H1 (cell line): Measurements from ENCODE around the gene SMG7. TPM values are rescaled to one million over a fixed set of nuclear protein-coding genes. Genes with fewer than 3 reads are reported as not detected.

Experiments used
- CTCF ChIA-PET: fragments of 300-600 bp; sonication (Branson Sonifier 250); formaldehyde crosslinking; loops from one replicate; lab custom pipeline; 2021; ENCODE audit not compliant: partially characterized antibody; lab: Charles Lee
- POLR2A ChIA-PET: fragments of 300-600 bp; sonication (Branson Sonifier 250); formaldehyde crosslinking; loops from one replicate; lab custom pipeline; 2021; ENCODE audit warnings: inconsistent platforms; ENCODE audit not compliant: partially characterized antibody; lab: Charles Lee
- DNase-seq, 2 experiments: peaks; one replicate each; pipeline versions ENCODE4 v3.0.0 to v3.0.0-alpha.2; 2010 to 2022; ENCODE audit warnings: low spot score in 2 of 2, low read depth in 1 of 2, mixed read lengths in 1 of 2
- FAIRE-seq: peaks from 2 replicates; lab custom pipeline; 2011; peaks lifted over from hg19 to GRCh38; lab: Jason Lieb, UNC
- H2AFZ ChIP-seq: 2 replicates; pipeline ENCODE4 v1.8.1; 2012; ENCODE audit warnings: low read length, inconsistent platforms
- H2AK5ac ChIP-seq: 2 replicates; pipeline ENCODE4 v1.6.1; 2013; ENCODE audit warnings: low read depth, low read length
- H2BK120ac ChIP-seq: replicated peaks from 2 replicates; pipeline ENCODE3; 2013; ENCODE audit warnings: low read depth, low read length, inconsistent platforms
- H2BK12ac ChIP-seq: 2 replicates; pipeline ENCODE4 v1.6.1; 2013; ENCODE audit warnings: low read depth, low read length
- H2BK15ac ChIP-seq: 2 replicates; pipeline ENCODE4 v1.6.1; 2013; ENCODE audit warnings: low read length
- H2BK20ac ChIP-seq: 2 replicates; pipeline ENCODE4 v1.6.1; 2013; ENCODE audit warnings: low read length
- H2BK5ac ChIP-seq: 2 replicates; pipeline ENCODE4 v1.6.1; 2013; ENCODE audit warnings: low read depth, low read length
- H3K14ac ChIP-seq: 2 replicates; pipeline ENCODE4 v1.6.1; 2013; ENCODE audit warnings: inconsistent platforms; ENCODE audit not compliant: insufficient read length
- H3K18ac ChIP-seq: 2 replicates; pipeline ENCODE4 v1.6.1; 2013; ENCODE audit warnings: low read length; ENCODE audit errors: extremely low read depth
- H3K23ac ChIP-seq: 2 replicates; pipeline ENCODE4 v1.6.1; 2013; ENCODE audit warnings: inconsistent platforms; ENCODE audit not compliant: insufficient read length
- H3K23me2 ChIP-seq: 2 replicates; pipeline ENCODE4 v1.6.1; 2013; ENCODE audit warnings: low read depth, low read length
- H3K27ac ChIP-seq: 2 replicates; pipeline ENCODE4 v1.6.1; 2011; ENCODE audit warnings: low read depth, low read length, inconsistent platforms
- H3K27me3 ChIP-seq, 4 experiments: replicated peaks in 1 of 4; 1 replicate in 1 of 4; 2 replicates in 3 of 4; pipeline versions ENCODE4 v1.6.1 to v1.8.1; 2011 to 2013; ENCODE audit warnings: low read length in 3 of 4, mild to moderate bottlenecking in 3 of 4, inconsistent platforms in 2 of 4, mixed read lengths in 2 of 4, moderate library complexity in 1 of 4; ENCODE audit not compliant: control insufficient read depth in 3 of 4, insufficient read depth in 3 of 4; ENCODE audit errors: extremely low read depth in 1 of 4
- H3K36me3 ChIP-seq, 4 experiments: 2 replicates each; pipeline versions ENCODE4 v1.6.1 to v1.8.1; 2011 to 2013; ENCODE audit warnings: mild to moderate bottlenecking in 4 of 4, low read length in 3 of 4, moderate library complexity in 2 of 4, control low read depth in 1 of 4, inconsistent platforms in 1 of 4; ENCODE audit not compliant: insufficient read depth in 4 of 4, control insufficient read depth in 2 of 4
- H3K4ac ChIP-seq: replicated peaks from 2 replicates; pipeline ENCODE3; 2013; ENCODE audit warnings: low read length, low read depth, mixed read lengths, inconsistent platforms; ENCODE audit not compliant: insufficient read length
- H3K4me1 ChIP-seq, 4 experiments: replicated peaks in 1 of 4; 1 replicate in 1 of 4; 2 replicates in 3 of 4; pipeline versions ENCODE4 v1.6.1 to v1.8.1; 2011 to 2013; ENCODE audit warnings: low read length in 3 of 4, inconsistent platforms in 2 of 4, mixed read lengths in 1 of 4; ENCODE audit not compliant: insufficient read depth in 4 of 4, control insufficient read depth in 3 of 4
- H3K4me2 ChIP-seq, 2 experiments: 2 replicates each; pipeline versions ENCODE4 v1.6.1 to v1.8.1; 2011 to 2013; ENCODE audit warnings: low read depth in 2 of 2, low read length in 2 of 2, control low read depth in 1 of 2, inconsistent platforms in 1 of 2, mild to moderate bottlenecking in 1 of 2; ENCODE audit not compliant: insufficient read depth in 1 of 2
- H3K4me3 ChIP-seq, 4 experiments: fragments of 200-600, 300-600 bp in 1 of 4; sonication (generic), shearing (Covaris generic), sonication (Bioruptor Twin) in 1 of 4; 2 replicates each; pipeline versions ENCODE4 v1.5.1 to v1.8.1; 2011 to 2016; ENCODE audit warnings: low read length in 4 of 4, low read depth in 3 of 4, control low read depth in 2 of 4, inconsistent platforms in 2 of 4, mild to moderate bottlenecking in 2 of 4, mixed read lengths in 1 of 4, moderate library complexity in 1 of 4; ENCODE audit not compliant: insufficient read depth in 2 of 4; ENCODE audit errors: extremely low read depth in 1 of 4
- H3K56ac ChIP-seq: replicated peaks from 2 replicates; pipeline ENCODE3; 2013; ENCODE audit warnings: low read depth, mild to moderate bottlenecking, mixed read lengths, low read length, inconsistent platforms; ENCODE audit not compliant: insufficient read length
- H3K79me1 ChIP-seq: 2 replicates; pipeline ENCODE4 v1.6.1; 2013; ENCODE audit warnings: low read depth, low read length, control low read depth
- H3K79me2 ChIP-seq, 2 experiments: 2 replicates each; pipeline versions ENCODE4 v1.6.1 to v1.8.1; 2012 to 2013; ENCODE audit warnings: low read length in 2 of 2, mild to moderate bottlenecking in 2 of 2, inconsistent platforms in 1 of 2; ENCODE audit not compliant: insufficient read depth in 2 of 2, control insufficient read depth in 1 of 2
- H3K9ac ChIP-seq, 4 experiments: replicated peaks in 1 of 4; 1 replicate in 1 of 4; 2 replicates in 3 of 4; pipeline versions ENCODE4 v1.6.1 to v1.8.1; 2011 to 2013; ENCODE audit warnings: low read depth in 3 of 4, low read length in 3 of 4, control low read depth in 2 of 4, mild to moderate bottlenecking in 2 of 4, moderate library complexity in 2 of 4, inconsistent platforms in 1 of 4; ENCODE audit errors: extremely low read depth in 1 of 4
- H3K9me3 ChIP-seq, 2 experiments: 2 replicates each; pipeline versions ENCODE4 v1.6.1 to v1.8.1; 2012 to 2013; ENCODE audit warnings: mild to moderate bottlenecking in 2 of 2, moderate library complexity in 2 of 2, control low read depth in 1 of 2, inconsistent platforms in 1 of 2, low read depth in 1 of 2, low read length in 1 of 2, mixed read lengths in 1 of 2; ENCODE audit not compliant: insufficient read depth in 2 of 2
- H4K20me1 ChIP-seq, 2 experiments: replicated peaks in 1 of 2; 2 replicates each; pipeline versions ENCODE3 to v1.8.1; 2011 to 2013; ENCODE audit warnings: inconsistent platforms in 2 of 2, low read length in 2 of 2, mild to moderate bottlenecking in 1 of 2; ENCODE audit not compliant: insufficient read depth in 2 of 2, control insufficient read depth in 1 of 2
- H4K5ac ChIP-seq: 2 replicates; pipeline ENCODE4 v1.6.1; 2013; ENCODE audit warnings: low read length, low read depth, mixed read lengths, inconsistent platforms; ENCODE audit not compliant: insufficient read length
- H4K8ac ChIP-seq: 2 replicates; pipeline ENCODE4 v1.8.0; 2013; ENCODE audit warnings: mild to moderate bottlenecking, moderate library complexity, low read length, inconsistent platforms; ENCODE audit not compliant: insufficient read depth; ENCODE audit errors: extremely low read depth
- H4K91ac ChIP-seq: replicated peaks from 2 replicates; pipeline ENCODE3; 2013; ENCODE audit warnings: low read length, mixed read lengths, inconsistent platforms; ENCODE audit not compliant: insufficient read length
- EZH2 ChIP-seq: fragments of 200-600 bp; sonication (generic); IDR thresholded peaks from 2 replicates; pipeline ENCODE4 v1.7.1; 2012; ENCODE audit warnings: low read depth, mild to moderate bottlenecking, moderate library complexity, low read length, inconsistent platforms; ENCODE audit not compliant: severe bottlenecking
- MAFK ChIP-seq: IDR thresholded peaks from 2 replicates; pipeline ENCODE4 v1.6.1; 2012; ENCODE audit warnings: low read depth, mild to moderate bottlenecking, improper control_type of control experiment, low read length
- NRF1 ChIP-seq: IDR thresholded peaks from 2 replicates; pipeline ENCODE4 v1.6.1; 2011; ENCODE audit warnings: mild to moderate bottlenecking, low read depth, low read length, improper control_type of control experiment
- SAP30 ChIP-seq: fragments of 300-600 bp; sonication (generic); IDR thresholded peaks from 2 replicates; pipeline ENCODE4 v1.7.1; 2012; ENCODE audit warnings: low read length, moderate library complexity, mild to moderate bottlenecking, inconsistent platforms; ENCODE audit not compliant: insufficient read depth, insufficient replicate concordance
- SIN3A ChIP-seq, 2 experiments: IDR thresholded peaks in 1 of 2; conservative IDR thresholded peaks in 1 of 2; 2 replicates each; pipeline ENCODE4 v1.6.1; 2011 to 2012; ENCODE audit warnings: low read length in 2 of 2, improper control_type of control experiment in 1 of 2, low read depth in 1 of 2, mild to moderate bottlenecking in 1 of 2
- WGBS, 2 experiments: shearing (Covaris generic) in 1 of 2; methylation state at CpG; one replicate each; pipeline versions ENCODE4 v1.1.6 to v1.1.7; 2013 to 2015; ENCODE audit warnings: low lambda C conversion rate in 2 of 2, mixed read lengths in 2 of 2, inconsistent platforms in 1 of 2, low coverage in 1 of 2, missing lambda C conversion rate in 1 of 2; ENCODE audit not compliant: insufficient replicate concordance in 2 of 2, insufficient coverage in 1 of 2, insufficient read length in 1 of 2; ENCODE audit errors: extremely low coverage in 1 of 2, missing lambda C conversion rate in 1 of 2; 5-methylcytosine and 5-hydroxymethylcytosine counted together
- polyA plus RNA-seq, 7 experiments: library from polyadenylated mRNA; depleted of rRNA in 3 of 7; stranded (reverse) in 5 of 7; unstranded in 2 of 7; fragments of >200 nt in 5 of 7; fragments of 200-250 nt in 2 of 7; gene quantifications; 1 replicate in 5 of 7; 2 replicates in 1 of 7; 4 replicates in 1 of 7; pipeline versions ENCODE4 v1.2.1 to v1.2.3, GENCODE V29; 2011 to 2013; ENCODE audit warnings: missing spikeins in 2 of 7, mixed read lengths in 2 of 7
- total RNA-seq: library from RNA; stranded (reverse); fragmentation: NEBNext Ultra II Directional; extraction: Animal tissue kit (Norgen Biotek cat#: 25700); gene quantifications from 2 replicates; pipeline ENCODE4 v1.2.1, GENCODE V29; 2021

The SMG7 gene
- total and polyA plus RNA-seq, 2 of the 8 experiments (the other 6 are each of a cell fraction or from before 2014, with no cell fraction given): 39.3 to 65.6 TPM

GRCh38 chr1:183568176-183569021 is 96.1 kb downstream of the SMG7 start:
- Histone ChIP-seq H2BK20ac (no peak overlapping the region), H3K79me1 (no peaks in the 10 kb centered on the region), H3K79me2 (no peaks in the 10 kb centered on the region), H4K5ac (no peak overlapping the region), H3K9ac (no peak overlapping the region), H4K20me1 (no peaks in the 10 kb centered on the region), H3K4ac (no peak overlapping the region), H2BK5ac (no peak overlapping the region), H4K8ac (no peak overlapping the region), H3K27me3 (no peaks in the 10 kb centered on the region), H3K4me2 (no peak overlapping the region), H3K36me3 (no peaks in the 10 kb centered on the region), H3K4me1 (no peaks in the 10 kb centered on the region), H3K14ac (no peak overlapping the region), H3K4me3 (no peak overlapping the region), H2BK15ac (no peak overlapping the region), H3K27ac (no peak overlapping the region), H3K23ac (no peak overlapping the region), H3K23me2 (no peaks in the 10 kb centered on the region), H3K56ac (no peak overlapping the region), H2AFZ (no peak overlapping the region), H2BK12ac (no peak overlapping the region), H2AK5ac (no peak overlapping the region), H3K9me3 (no peaks in the 10 kb centered on the region), H3K18ac (no peak overlapping the region), H4K91ac (no peak overlapping the region), H2BK120ac (no peak overlapping the region)
- whole genome bisulfite sequencing, 2 experiments: 89% methylated on average over 12 of the region's 12 CpGs; no CpG with 5 or more reads in 1 of the 2 experiments
- no peak for TF ChIP-seq SAP30
- TF ChIP-seq SIN3A (conservative IDR thresholded peaks at IDR 0.05 in 1 of 2, IDR thresholded peaks at IDR 0.05 in 1 of 2; ENCODE audit: low read depth in 1 of 2, low read length in 2 of 2): no peak
- no peak for TF ChIP-seq EZH2
- TF ChIP-seq NRF1: no peak
- TF ChIP-seq MAFK: no peak
- no peak for DNase-seq
- CTCF ChIA-PET: interaction anchor here (0.6 to 1.7 kb wide), 5 partner anchors 12 to 348 kb away, joined by 3 to 6 read pairs (median 4); no protein-coding TSS in a partner anchor
- POLR2A ChIA-PET: interaction anchor here (0.6 to 2.2 kb wide), 3 partner anchors 8 to 26 kb away, joined by 3 to 10 read pairs (median 4); no protein-coding TSS in a partner anchor
- no peak for FAIRE-seq
